Neural progenitor cell (in vitro differentiated cells): ENCODE measurements around the gene ZNF444. TPM values are rescaled to one million over a fixed set of nuclear protein-coding genes. Genes with fewer than 3 reads are reported as not detected.

Experiments used
- DNase-seq: peaks from one replicate; pipeline ENCODE4 v3.0.0-alpha.2; 2016; ENCODE audit warnings: low spot score
- H2AFZ ChIP-seq: fragments of 200-600 bp; sonication (generic); replicated peaks from 2 replicates; pipeline ENCODE4 v1.6.1; 2016; ENCODE audit warnings: antibody characterized with exemption
- H3F3A ChIP-seq: fragments of 200-600 bp; sonication (generic); 2 replicates; pipeline ENCODE4 v1.6.1; 2016; ENCODE audit warnings: antibody characterized with exemption, low read depth
- H3K27ac ChIP-seq: fragments of 200-600 bp; sonication (generic); 2 replicates; pipeline ENCODE4 v1.5.1; 2016; ENCODE audit warnings: mild to moderate bottlenecking
- H3K27me3 ChIP-seq: fragments of 200-600 bp; sonication (generic); 2 replicates; pipeline ENCODE4 v1.6.1; 2016; ENCODE audit warnings: mild to moderate bottlenecking, moderate library complexity
- H3K36me3 ChIP-seq: fragments of 200-600 bp; sonication (generic); 2 replicates; pipeline ENCODE4 v1.5.1; 2016
- H3K4me1 ChIP-seq: fragments of 200-600 bp; sonication (generic); 2 replicates; pipeline ENCODE4 v1.6.1; 2016; ENCODE audit warnings: mixed run types
- H3K4me2 ChIP-seq: fragments of 200-600 bp; sonication (generic); 2 replicates; pipeline ENCODE4 v1.6.1; 2016
- H3K4me3 ChIP-seq: fragments of 200-600 bp; sonication (generic); 2 replicates; pipeline ENCODE4 v1.5.1; 2016
- H3K79me2 ChIP-seq: fragments of 200-600 bp; sonication (generic); 2 replicates; pipeline ENCODE4 v1.6.1; 2016; ENCODE audit warnings: low read depth
- H3K9ac ChIP-seq: fragments of 200-600 bp; sonication (generic); 2 replicates; pipeline ENCODE4 v1.6.1; 2016
- H3K9me3 ChIP-seq: fragments of 200-600 bp; sonication (generic); 2 replicates; pipeline ENCODE4 v1.5.1; 2016; ENCODE audit warnings: low read depth
- H4K20me1 ChIP-seq: fragments of 200-600 bp; sonication (generic); 2 replicates; pipeline ENCODE4 v1.6.1; 2016; ENCODE audit warnings: low read depth
- H3K27ac Mint-ChIP-seq: 3 replicates; pipeline ENCODE4 v1.8.0; 2021; ENCODE audit warnings: mixed read lengths
- H3K27me3 Mint-ChIP-seq: 2 replicates; pipeline ENCODE4 v1.8.0; 2022; ENCODE audit warnings: low read depth, mild to moderate bottlenecking, inconsistent platforms, moderate library complexity, mixed read lengths; ENCODE audit not compliant: insufficient read depth
- H3K36me3 Mint-ChIP-seq: 3 replicates; pipeline ENCODE4 v1.8.0; 2021; ENCODE audit warnings: mixed read lengths
- H3K4me1 Mint-ChIP-seq: 3 replicates; pipeline ENCODE4 v1.8.0; 2021; ENCODE audit warnings: mixed read lengths
- H3K4me3 Mint-ChIP-seq: 3 replicates; pipeline ENCODE4 v1.8.0; 2021; ENCODE audit warnings: mild to moderate bottlenecking, moderate library complexity, mixed read lengths
- H3K9me3 Mint-ChIP-seq: 3 replicates; pipeline ENCODE4 v1.8.0; 2020; ENCODE audit warnings: mixed read lengths
- EZH2 ChIP-seq: fragments of 200-600 bp; sonication (generic); IDR thresholded peaks from 2 replicates; pipeline ENCODE4 v1.6.1; 2017; ENCODE audit warnings: antibody characterized with exemption, mild to moderate bottlenecking, moderate library complexity
- EZH2phosphoT487 ChIP-seq: fragments of 200-600 bp; sonication (generic); IDR thresholded peaks from 2 replicates; pipeline ENCODE4 v1.6.1; 2017; ENCODE audit warnings: antibody characterized with exemption
- total RNA-seq: library from RNA; depleted of rRNA; stranded (reverse); fragments of >200 nt; gene quantifications from 2 replicates; pipeline ENCODE4 v1.2.3, GENCODE V29; 2015; ENCODE audit warnings: low replicate concordance
- TF ChIP-seq, protein P1 (sequence below): fragments of 200-600 bp; sonication (generic); IDR thresholded peaks from 2 replicates; pipeline ENCODE4 v1.5.1; 2017; ENCODE audit warnings: antibody characterized with exemption, mild to moderate bottlenecking

Gene ZNF444
- total RNA-seq, 1 donor from 2014 or later, result 7.0 TPM

DNA sequence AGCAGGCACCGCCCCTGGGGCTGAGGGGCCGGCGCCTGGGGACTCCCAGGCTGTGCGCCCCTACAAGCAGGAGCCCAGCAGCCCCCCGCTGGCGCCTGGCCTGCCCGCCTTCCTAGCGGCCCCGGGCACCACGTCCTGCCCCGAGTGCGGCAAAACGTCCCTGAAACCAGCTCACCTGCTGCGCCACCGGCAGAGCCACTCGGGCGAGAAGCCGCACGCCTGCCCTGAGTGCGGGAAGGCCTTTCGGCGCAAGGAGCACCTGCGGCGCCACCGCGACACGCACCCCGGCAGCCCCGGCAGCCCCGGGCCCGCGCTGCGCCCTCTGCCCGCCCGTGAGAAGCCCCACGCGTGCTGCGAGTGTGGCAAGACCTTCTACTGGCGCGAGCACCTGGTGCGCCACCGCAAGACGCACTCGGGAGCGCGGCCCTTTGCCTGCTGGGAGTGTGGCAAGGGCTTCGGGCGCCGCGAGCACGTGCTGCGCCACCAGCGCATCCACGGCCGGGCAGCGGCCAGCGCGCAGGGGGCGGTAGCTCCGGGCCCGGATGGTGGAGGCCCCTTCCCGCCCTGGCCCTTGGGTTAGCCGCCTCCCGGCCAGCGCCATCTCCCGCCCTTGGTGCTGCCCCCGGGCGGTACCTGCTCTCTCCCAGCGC is 18.7 kb downstream of the ZNF444 start:
- no peak overlapping the region for H3K4me3 Mint-ChIP-seq
- H3K27ac ChIP-seq, result no peak overlapping the region
- no peaks in the 10 kb centered on the region for H3K79me2 ChIP-seq
- no peaks in the 10 kb centered on the region for H3K9me3 ChIP-seq
- no peaks in the 10 kb centered on the region for H3K4me1 ChIP-seq
- TF ChIP-seq EZH2 (no peak), EZH2phosphoT487 (no peak)
- TF ChIP-seq, protein P1, sequence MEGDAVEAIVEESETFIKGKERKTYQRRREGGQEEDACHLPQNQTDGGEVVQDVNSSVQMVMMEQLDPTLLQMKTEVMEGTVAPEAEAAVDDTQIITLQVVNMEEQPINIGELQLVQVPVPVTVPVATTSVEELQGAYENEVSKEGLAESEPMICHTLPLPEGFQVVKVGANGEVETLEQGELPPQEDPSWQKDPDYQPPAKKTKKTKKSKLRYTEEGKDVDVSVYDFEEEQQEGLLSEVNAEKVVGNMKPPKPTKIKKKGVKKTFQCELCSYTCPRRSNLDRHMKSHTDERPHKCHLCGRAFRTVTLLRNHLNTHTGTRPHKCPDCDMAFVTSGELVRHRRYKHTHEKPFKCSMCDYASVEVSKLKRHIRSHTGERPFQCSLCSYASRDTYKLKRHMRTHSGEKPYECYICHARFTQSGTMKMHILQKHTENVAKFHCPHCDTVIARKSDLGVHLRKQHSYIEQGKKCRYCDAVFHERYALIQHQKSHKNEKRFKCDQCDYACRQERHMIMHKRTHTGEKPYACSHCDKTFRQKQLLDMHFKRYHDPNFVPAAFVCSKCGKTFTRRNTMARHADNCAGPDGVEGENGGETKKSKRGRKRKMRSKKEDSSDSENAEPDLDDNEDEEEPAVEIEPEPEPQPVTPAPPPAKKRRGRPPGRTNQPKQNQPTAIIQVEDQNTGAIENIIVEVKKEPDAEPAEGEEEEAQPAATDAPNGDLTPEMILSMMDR, result no peak
- no peak overlapping the region for H3K4me3 ChIP-seq
- no peak for DNase-seq
- H3K4me1 Mint-ChIP-seq, result no peaks in the 10 kb centered on the region
- H4K20me1 ChIP-seq, result no peaks in the 10 kb centered on the region
- no peaks in the 10 kb centered on the region for H3F3A ChIP-seq
- H2AFZ ChIP-seq, result no peak overlapping the region
- peaks cover 8% of the 10 kb centered on the region for H3K27me3 Mint-ChIP-seq
- no peaks in the 10 kb centered on the region for H3K9me3 Mint-ChIP-seq
- no peak overlapping the region for H3K9ac ChIP-seq
- no peak overlapping the region for H3K27ac Mint-ChIP-seq
- peaks cover 20% of the 10 kb centered on the region for H3K36me3 Mint-ChIP-seq
- no peaks in the 10 kb centered on the region for H3K36me3 ChIP-seq
- H3K4me2 ChIP-seq, result no peak overlapping the region
- no peaks in the 10 kb centered on the region for H3K27me3 ChIP-seq

DNA sequence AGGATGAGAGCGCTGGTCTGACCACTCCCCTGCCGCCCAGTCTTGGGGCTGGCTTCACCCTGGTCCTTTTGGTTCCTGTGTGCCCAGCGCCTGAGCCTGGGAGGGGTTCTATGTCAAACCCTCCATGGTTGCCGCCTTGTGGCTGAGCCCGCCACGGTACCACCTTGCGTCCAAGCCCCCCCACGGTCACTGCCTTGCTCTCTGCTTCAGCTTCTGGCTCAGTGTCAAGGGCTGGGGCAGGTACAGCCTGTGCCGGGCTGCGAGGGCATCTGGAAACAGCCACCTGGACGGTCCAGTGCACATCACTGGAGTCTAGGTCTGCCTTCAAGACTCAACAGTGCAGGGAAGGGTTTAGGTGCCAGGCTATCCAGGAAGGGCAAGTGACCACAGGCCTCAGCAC is 20.4 kb downstream of the ZNF444 start:
- Histone ChIP-seq H3K9me3 (no peaks in the 10 kb centered on the region), H3K9ac (no peak overlapping the region), H3F3A (no peaks in the 10 kb centered on the region), H3K79me2 (no peaks in the 10 kb centered on the region), H2AFZ (no peak overlapping the region), H3K36me3 (no peaks in the 10 kb centered on the region), H3K4me2 (no peak overlapping the region), H3K4me1 (no peaks in the 10 kb centered on the region), H3K27me3 (no peaks in the 10 kb centered on the region), H3K4me3 (no peak overlapping the region), H3K27ac (no peak overlapping the region), H4K20me1 (no peaks in the 10 kb centered on the region)
- Mint-ChIP-seq H3K4me3 (no peak overlapping the region), H3K36me3 (peaks cover 8% of the 10 kb centered on the region), H3K27me3 (peaks cover 3% of the 10 kb centered on the region), H3K4me1 (no peaks in the 10 kb centered on the region), H3K9me3 (no peaks in the 10 kb centered on the region), H3K27ac (no peak overlapping the region)
- TF ChIP-seq, protein P1, result no peak
- TF ChIP-seq EZH2phosphoT487 (no peak), EZH2 (no peak)
- DNase-seq, result no peak

DNA sequence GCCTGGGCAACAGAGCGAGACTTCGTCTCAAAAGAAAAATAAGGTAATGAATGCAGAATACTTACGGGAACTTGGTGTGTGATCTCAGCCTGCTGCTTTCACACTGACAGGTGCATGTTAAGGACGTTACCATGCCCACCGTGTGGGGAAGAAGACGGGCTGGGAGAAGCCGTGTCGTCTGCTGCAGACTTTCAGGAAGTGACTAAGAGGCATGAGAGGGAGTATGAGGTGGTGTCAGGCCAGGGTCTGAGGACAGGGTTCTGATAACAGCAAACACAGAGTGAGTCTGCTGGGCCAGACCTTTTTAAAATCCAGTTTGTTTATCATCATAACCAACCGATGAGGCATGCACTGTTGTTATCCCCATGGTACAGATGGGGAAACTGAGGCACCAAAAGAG is 21.2 kb downstream of the ZNF444 start:
- Mint-ChIP-seq H3K36me3 (peaks cover 8% of the 10 kb centered on the region), H3K4me3 (no peak overlapping the region), H3K4me1 (no peaks in the 10 kb centered on the region), H3K27me3 (peaks cover 7% of the 10 kb centered on the region), H3K9me3 (no peaks in the 10 kb centered on the region), H3K27ac (no peak overlapping the region)
- TF ChIP-seq EZH2 (no peak), EZH2phosphoT487 (no peak)
- TF ChIP-seq, protein P1, result no peak
- Histone ChIP-seq H3K27ac (no peak overlapping the region), H3K27me3 (no peaks in the 10 kb centered on the region), H3K79me2 (no peaks in the 10 kb centered on the region), H3K36me3 (no peaks in the 10 kb centered on the region), H3K9me3 (no peaks in the 10 kb centered on the region), H4K20me1 (no peaks in the 10 kb centered on the region), H2AFZ (no peak overlapping the region), H3K4me3 (no peak overlapping the region), H3K4me2 (no peak overlapping the region), H3K4me1 (no peaks in the 10 kb centered on the region), H3F3A (no peaks in the 10 kb centered on the region), H3K9ac (no peak overlapping the region)
- DNase-seq, result no peak
